GM23338 (cell line): ENCODE results near the gene REG3G. TPM values are rescaled to one million over a fixed set of nuclear protein-coding genes. Genes with fewer than 3 reads are reported as not detected.

Experiments
- ATAC-seq: fragments of 200-7000 bp; cut with Tn5 transposase; 3 replicates; pipeline ENCODE4 v1.9.1; 2020
- DNase-seq: peaks from one replicate; pipeline ENCODE4 v3.0.0-alpha.2; 2015; ENCODE audit warnings: low spot score
- H2AFZ ChIP-seq: fragments of 200-600 bp; sonication (generic); 2 replicates; pipeline ENCODE4 v1.8.0; 2016; ENCODE audit warnings: antibody characterized with exemption, mild to moderate bottlenecking, moderate library complexity
- H3F3A ChIP-seq: fragments of 200-600 bp; sonication (generic); replicated peaks from 2 replicates; pipeline ENCODE4 v1.8.0; 2017; ENCODE audit warnings: antibody characterized with exemption, mixed run types, low read depth
- H3K27ac ChIP-seq: fragments of 200-600 bp; sonication (generic); 2 replicates; pipeline ENCODE4 v1.6.1; 2016; ENCODE audit warnings: low read depth
- H3K27me3 ChIP-seq: fragments of 200-600 bp; sonication (generic); 2 replicates; pipeline ENCODE4 v1.8.0; 2016; ENCODE audit warnings: mild to moderate bottlenecking, mixed run types, moderate library complexity; ENCODE audit not compliant: insufficient read depth
- H3K36me3 ChIP-seq: fragments of 200-600 bp; sonication (generic); 2 replicates; pipeline ENCODE4 v1.8.0; 2016; ENCODE audit warnings: mild to moderate bottlenecking; ENCODE audit not compliant: insufficient read depth
- H3K4me1 ChIP-seq: fragments of 200-600 bp; sonication (generic); 2 replicates; pipeline ENCODE4 v1.8.0; 2016; ENCODE audit warnings: mild to moderate bottlenecking, moderate library complexity; ENCODE audit not compliant: insufficient read depth
- H3K4me2 ChIP-seq: fragments of 200-600 bp; sonication (generic); 2 replicates; pipeline ENCODE4 v1.7.1; 2017; ENCODE audit warnings: mixed run types
- H3K4me3 ChIP-seq: fragments of 200-600 bp; sonication (generic); 2 replicates; pipeline ENCODE4 v1.6.1; 2016; ENCODE audit warnings: mixed run types
- H3K79me2 ChIP-seq: fragments of 200-600 bp; sonication (generic); replicated peaks from 2 replicates; pipeline ENCODE4 v1.8.0; 2017; ENCODE audit warnings: mild to moderate bottlenecking; ENCODE audit not compliant: insufficient read depth
- H3K9me2 ChIP-seq: fragments of 200-600 bp; sonication (generic); 2 replicates; pipeline ENCODE4 v1.8.0; 2017; ENCODE audit not compliant: insufficient read depth
- H4K20me1 ChIP-seq: fragments of 200-600 bp; sonication (generic); replicated peaks from 2 replicates; pipeline ENCODE4 v1.8.0; 2017; ENCODE audit warnings: mild to moderate bottlenecking; ENCODE audit not compliant: insufficient read depth
- H3K27ac Mint-ChIP-seq: 2 replicates; pipeline ENCODE4 v1.8.0; 2020; ENCODE audit warnings: inconsistent platforms, mild to moderate bottlenecking, moderate library complexity, mixed read lengths
- H3K27me3 Mint-ChIP-seq: 3 replicates; pipeline ENCODE4 v1.8.0; 2022; ENCODE audit warnings: low read depth, mild to moderate bottlenecking, moderate library complexity, mixed read lengths, inconsistent platforms; ENCODE audit not compliant: insufficient read depth, poor library complexity
- H3K36me3 Mint-ChIP-seq: 3 replicates; pipeline ENCODE4 v1.8.0; 2021; ENCODE audit warnings: low read depth, mild to moderate bottlenecking, inconsistent platforms, moderate library complexity, mixed read lengths
- H3K4me1 Mint-ChIP-seq: 3 replicates; pipeline ENCODE4 v1.8.0; 2020; ENCODE audit warnings: mild to moderate bottlenecking, inconsistent platforms, mixed read lengths
- H3K4me3 Mint-ChIP-seq: 3 replicates; pipeline ENCODE4 v1.8.0; 2021; ENCODE audit warnings: moderate library complexity, mild to moderate bottlenecking, inconsistent platforms, mixed read lengths
- H3K9me3 Mint-ChIP-seq: 3 replicates; pipeline ENCODE4 v1.8.0; 2020; ENCODE audit warnings: moderate library complexity, mild to moderate bottlenecking, inconsistent platforms, mixed read lengths
- CREB1 ChIP-seq: fragments of 250-450 bp; sonication (Bioruptor Pico); IDR thresholded peaks from 2 replicates; pipeline ENCODE4 v1.5.0; 2020; ENCODE audit warnings: low read depth, mild to moderate bottlenecking, moderate library complexity
- EZH2 ChIP-seq: fragments of 200-600 bp; sonication (generic); IDR thresholded peaks from one replicate; pipeline ENCODE4 v1.8.0; 2017; ENCODE audit warnings: antibody characterized with exemption, mild to moderate bottlenecking, low read depth; ENCODE audit not compliant: unreplicated experiment
- EZH2phosphoT487 ChIP-seq: fragments of 200-600 bp; sonication (generic); IDR thresholded peaks from one replicate; pipeline ENCODE4 v1.8.1; 2018; ENCODE audit warnings: antibody characterized with exemption; ENCODE audit not compliant: unreplicated experiment
- JUNB ChIP-seq: IDR thresholded peaks from one replicate; pipeline ENCODE4 v1.6.1; 2016; ENCODE audit warnings: antibody characterized with exemption; ENCODE audit not compliant: unreplicated experiment
- NANOG ChIP-seq: IDR thresholded peaks from 2 replicates; pipeline ENCODE4 v1.6.1; 2016; ENCODE audit warnings: antibody characterized with exemption, borderline replicate concordance
- POLR2AphosphoS5 ChIP-seq: IDR thresholded peaks from 2 replicates; pipeline ENCODE4 v1.6.1; 2016; ENCODE audit warnings: antibody characterized with exemption, low read depth
- STAT1 ChIP-seq: IDR thresholded peaks from one replicate; pipeline ENCODE4 v1.6.1; 2016; ENCODE audit warnings: antibody characterized with exemption; ENCODE audit not compliant: unreplicated experiment
- ZNF114 ChIP-seq: fragments of 250-450 bp; sonication (Bioruptor Pico); IDR thresholded peaks from 2 replicates; pipeline ENCODE4 v1.5.0; 2020; ENCODE audit warnings: mild to moderate bottlenecking, moderate library complexity
- ZNF331 ChIP-seq: fragments of 250-450 bp; sonication (Bioruptor Pico); IDR thresholded peaks from 2 replicates; pipeline ENCODE4 v1.5.0; 2020; ENCODE audit warnings: low read depth, mild to moderate bottlenecking, moderate library complexity
- polyA plus RNA-seq: library from polyadenylated mRNA; unstranded; fragments of >200 nt; fragmentation: Nextera tagmentation; extraction: Ambion mirVana; gene quantifications from 2 replicates; pipeline ENCODE4 v1.2.1, GENCODE V29; 2016
- total RNA-seq: library from RNA; depleted of rRNA; stranded (reverse); fragments of >200 nt; shearing (Covaris generic); gene quantifications from 2 replicates; pipeline ENCODE4 v1.2.3, GENCODE V29; 2014
- TF ChIP-seq, protein P1 (sequence below), 2 experiments: fragments of 200-600 bp in 1 of 2; sonication (generic) in 1 of 2; conservative IDR thresholded peaks; 2 replicates each; pipeline versions ENCODE4 v1.5.1 to v1.6.1; 2016 to 2017; ENCODE audit warnings: antibody characterized with exemption in 2 of 2, low read depth in 2 of 2, mild to moderate bottlenecking in 2 of 2, moderate library complexity in 1 of 2
- TF ChIP-seq, protein P2 (sequence below): IDR thresholded peaks from one replicate; pipeline ENCODE4 v1.6.1; 2018; ENCODE audit warnings: antibody characterized with exemption; ENCODE audit not compliant: unreplicated experiment
- TF ChIP-seq, protein P3 (sequence below): IDR thresholded peaks from 2 replicates; pipeline ENCODE4 v1.6.1; 2016; ENCODE audit warnings: antibody characterized with exemption

The REG3G gene
- total and polyA plus RNA-seq, 2 experiments from 2014 or later = not detected

DNA sequence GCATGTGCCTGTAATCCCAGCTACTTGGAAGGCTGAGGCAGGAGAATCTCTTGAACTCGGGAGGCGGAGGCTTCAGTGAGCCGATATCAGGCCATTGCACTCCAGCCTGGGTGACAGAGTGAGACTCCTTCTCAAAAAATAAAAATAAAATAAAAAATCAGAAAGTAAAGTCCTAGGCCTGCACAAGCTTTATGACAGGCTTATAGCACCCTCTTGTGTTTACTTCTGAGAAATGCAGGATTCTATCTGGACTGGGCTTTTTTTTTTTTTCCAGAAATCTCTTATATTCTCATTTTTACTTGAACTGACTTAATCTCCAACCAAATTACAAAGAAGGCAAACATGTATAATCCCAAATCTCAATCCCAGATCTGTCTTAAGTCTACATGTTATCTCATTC, 26.1 kb upstream of the REG3G start:
- peak; percentile 46; the same call in 1 of the 3 replicates for ATAC-seq
- Histone ChIP-seq H3K4me3 (no peak overlapping the region), H4K20me1 (no peaks in the 10 kb centered on the region), H3K9me2 (no peaks in the 10 kb centered on the region), H3K4me1 (no peaks in the 10 kb centered on the region), H3K27me3 (peaks cover 19% of the 10 kb centered on the region), H3K4me2 (no peak overlapping the region), H3K36me3 (no peaks in the 10 kb centered on the region), H3F3A (no peaks in the 10 kb centered on the region), H3K79me2 (no peaks in the 10 kb centered on the region), H3K27ac (no peak overlapping the region), H2AFZ (no peak overlapping the region)
- peaks cover 13% of the 10 kb centered on the region for H3K27me3 Mint-ChIP-seq
- TF ChIP-seq, protein P1, sequence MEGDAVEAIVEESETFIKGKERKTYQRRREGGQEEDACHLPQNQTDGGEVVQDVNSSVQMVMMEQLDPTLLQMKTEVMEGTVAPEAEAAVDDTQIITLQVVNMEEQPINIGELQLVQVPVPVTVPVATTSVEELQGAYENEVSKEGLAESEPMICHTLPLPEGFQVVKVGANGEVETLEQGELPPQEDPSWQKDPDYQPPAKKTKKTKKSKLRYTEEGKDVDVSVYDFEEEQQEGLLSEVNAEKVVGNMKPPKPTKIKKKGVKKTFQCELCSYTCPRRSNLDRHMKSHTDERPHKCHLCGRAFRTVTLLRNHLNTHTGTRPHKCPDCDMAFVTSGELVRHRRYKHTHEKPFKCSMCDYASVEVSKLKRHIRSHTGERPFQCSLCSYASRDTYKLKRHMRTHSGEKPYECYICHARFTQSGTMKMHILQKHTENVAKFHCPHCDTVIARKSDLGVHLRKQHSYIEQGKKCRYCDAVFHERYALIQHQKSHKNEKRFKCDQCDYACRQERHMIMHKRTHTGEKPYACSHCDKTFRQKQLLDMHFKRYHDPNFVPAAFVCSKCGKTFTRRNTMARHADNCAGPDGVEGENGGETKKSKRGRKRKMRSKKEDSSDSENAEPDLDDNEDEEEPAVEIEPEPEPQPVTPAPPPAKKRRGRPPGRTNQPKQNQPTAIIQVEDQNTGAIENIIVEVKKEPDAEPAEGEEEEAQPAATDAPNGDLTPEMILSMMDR (conservative IDR thresholded peaks at IDR 0.05; ENCODE audit: low read depth in 2 of 2) = peak; percentile 46 to 60
- no peak for TF ChIP-seq EZH2
- no peak for TF ChIP-seq STAT1
- no peaks in the 10 kb centered on the region; the same call in 2 of the 3 replicates for H3K9me3 Mint-ChIP-seq
- peak; percentile 54 for DNase-seq
- no peaks in the 10 kb centered on the region for H3K36me3 Mint-ChIP-seq
- H3K4me1 Mint-ChIP-seq = no peaks in the 10 kb centered on the region; the same call in 2 of the 3 replicates
- H3K27ac Mint-ChIP-seq = no peak overlapping the region
- H3K4me3 Mint-ChIP-seq = no peak overlapping the region

DNA sequence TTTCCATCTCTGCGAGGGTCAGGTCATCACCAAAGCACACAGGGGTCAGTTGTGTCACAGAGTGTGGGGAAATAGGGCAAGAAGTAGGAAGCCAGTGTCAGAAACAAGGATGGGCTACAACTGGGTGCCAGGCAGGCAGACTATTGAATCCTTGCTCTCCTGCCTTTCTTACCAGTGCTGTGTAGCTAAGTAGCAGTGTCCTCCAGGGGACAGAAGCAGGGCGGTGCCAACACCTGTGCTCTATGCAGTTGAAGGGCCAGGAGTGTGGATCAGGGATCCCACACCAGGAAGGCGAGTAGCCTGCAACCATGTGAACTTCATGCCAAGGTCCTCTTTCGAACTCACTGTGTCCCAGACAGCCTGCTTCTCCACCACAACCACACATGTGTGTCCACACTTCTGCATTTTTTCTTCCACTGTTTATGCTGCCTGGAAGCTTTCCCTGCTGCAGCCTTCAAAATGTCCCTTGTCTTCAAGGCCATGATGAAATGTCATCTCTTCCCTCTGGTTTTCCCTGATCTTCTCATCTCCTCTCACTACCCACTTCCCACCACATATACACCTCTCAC, 25.4 kb upstream of the REG3G start:
- Histone ChIP-seq H3K9me2 (no peaks in the 10 kb centered on the region), H3F3A (no peaks in the 10 kb centered on the region), H3K4me3 (no peak overlapping the region), H4K20me1 (no peaks in the 10 kb centered on the region), H3K27me3 (peaks cover 12% of the 10 kb centered on the region), H3K79me2 (no peaks in the 10 kb centered on the region), H3K4me2 (no peak overlapping the region), H3K4me1 (no peaks in the 10 kb centered on the region), H3K36me3 (no peaks in the 10 kb centered on the region), H3K27ac (no peak overlapping the region), H2AFZ (no peak overlapping the region)
- H3K4me3 Mint-ChIP-seq = no peak overlapping the region
- H3K4me1 Mint-ChIP-seq = no peaks in the 10 kb centered on the region
- no peak for ATAC-seq
- H3K9me3 Mint-ChIP-seq = no peaks in the 10 kb centered on the region; the same call in 2 of the 3 replicates
- no peak for DNase-seq
- no peak overlapping the region for H3K27ac Mint-ChIP-seq
- no peaks in the 10 kb centered on the region for H3K36me3 Mint-ChIP-seq
- peaks cover 6% of the 10 kb centered on the region for H3K27me3 Mint-ChIP-seq
- TF ChIP-seq, protein P1 (conservative IDR thresholded peaks at IDR 0.05; ENCODE audit: low read depth in 2 of 2) = no peak
- TF ChIP-seq NANOG (no peak), POLR2AphosphoS5 (no peak), CREB1 (CRISPR knock-in tag) (no peak), EZH2phosphoT487 (no peak), ZNF331 (no peak), ZNF114 (CRISPR knock-in tag) (no peak), JUNB (no peak), EZH2 (no peak), STAT1 (no peak)
- TF ChIP-seq, protein P2, sequence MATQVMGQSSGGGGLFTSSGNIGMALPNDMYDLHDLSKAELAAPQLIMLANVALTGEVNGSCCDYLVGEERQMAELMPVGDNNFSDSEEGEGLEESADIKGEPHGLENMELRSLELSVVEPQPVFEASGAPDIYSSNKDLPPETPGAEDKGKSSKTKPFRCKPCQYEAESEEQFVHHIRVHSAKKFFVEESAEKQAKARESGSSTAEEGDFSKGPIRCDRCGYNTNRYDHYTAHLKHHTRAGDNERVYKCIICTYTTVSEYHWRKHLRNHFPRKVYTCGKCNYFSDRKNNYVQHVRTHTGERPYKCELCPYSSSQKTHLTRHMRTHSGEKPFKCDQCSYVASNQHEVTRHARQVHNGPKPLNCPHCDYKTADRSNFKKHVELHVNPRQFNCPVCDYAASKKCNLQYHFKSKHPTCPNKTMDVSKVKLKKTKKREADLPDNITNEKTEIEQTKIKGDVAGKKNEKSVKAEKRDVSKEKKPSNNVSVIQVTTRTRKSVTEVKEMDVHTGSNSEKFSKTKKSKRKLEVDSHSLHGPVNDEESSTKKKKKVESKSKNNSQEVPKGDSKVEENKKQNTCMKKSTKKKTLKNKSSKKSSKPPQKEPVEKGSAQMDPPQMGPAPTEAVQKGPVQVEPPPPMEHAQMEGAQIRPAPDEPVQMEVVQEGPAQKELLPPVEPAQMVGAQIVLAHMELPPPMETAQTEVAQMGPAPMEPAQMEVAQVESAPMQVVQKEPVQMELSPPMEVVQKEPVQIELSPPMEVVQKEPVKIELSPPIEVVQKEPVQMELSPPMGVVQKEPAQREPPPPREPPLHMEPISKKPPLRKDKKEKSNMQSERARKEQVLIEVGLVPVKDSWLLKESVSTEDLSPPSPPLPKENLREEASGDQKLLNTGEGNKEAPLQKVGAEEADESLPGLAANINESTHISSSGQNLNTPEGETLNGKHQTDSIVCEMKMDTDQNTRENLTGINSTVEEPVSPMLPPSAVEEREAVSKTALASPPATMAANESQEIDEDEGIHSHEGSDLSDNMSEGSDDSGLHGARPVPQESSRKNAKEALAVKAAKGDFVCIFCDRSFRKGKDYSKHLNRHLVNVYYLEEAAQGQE = no peak
- TF ChIP-seq, protein P3, sequence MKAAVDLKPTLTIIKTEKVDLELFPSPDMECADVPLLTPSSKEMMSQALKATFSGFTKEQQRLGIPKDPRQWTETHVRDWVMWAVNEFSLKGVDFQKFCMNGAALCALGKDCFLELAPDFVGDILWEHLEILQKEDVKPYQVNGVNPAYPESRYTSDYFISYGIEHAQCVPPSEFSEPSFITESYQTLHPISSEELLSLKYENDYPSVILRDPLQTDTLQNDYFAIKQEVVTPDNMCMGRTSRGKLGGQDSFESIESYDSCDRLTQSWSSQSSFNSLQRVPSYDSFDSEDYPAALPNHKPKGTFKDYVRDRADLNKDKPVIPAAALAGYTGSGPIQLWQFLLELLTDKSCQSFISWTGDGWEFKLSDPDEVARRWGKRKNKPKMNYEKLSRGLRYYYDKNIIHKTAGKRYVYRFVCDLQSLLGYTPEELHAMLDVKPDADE = no peak
